Caco-2 (cell line): ENCODE measurements around the gene GRAMD2B. TPM values are rescaled to one million over a fixed set of nuclear protein-coding genes. Genes with fewer than 3 reads are reported as not detected.

Experiments
- BruUV-seq: library from RNA; stranded (reverse); fragments of 400-500 nt; replicated peaks from 2 replicates; lab custom pipeline; 2021; lab: Mats Ljungman, UMichigan
- CTCF ChIA-PET: fragments of 300-600 bp; sonication (Branson Sonifier 250); formaldehyde crosslinking; loops from one replicate; lab custom pipeline; 2022; ENCODE audit warnings: antibody characterized with exemption; lab: Charles Lee
- POLR2A ChIA-PET: fragments of 300-600 bp; sonication (Branson Sonifier 250); formaldehyde crosslinking; loops from one replicate; lab custom pipeline; 2022; ENCODE audit warnings: antibody characterized with exemption; lab: Charles Lee
- DNase-seq, 2 experiments: peaks; one replicate each; pipeline versions ENCODE4 v3.0.0 to v3.0.0-alpha.2; 2020 to 2022
- H3K27me3 ChIP-seq: replicated peaks from 2 replicates; pipeline ENCODE4 v1.6.0; 2011; ENCODE audit warnings: low read length; ENCODE audit not compliant: control insufficient read depth, insufficient read depth
- H3K36me3 ChIP-seq: 2 replicates; pipeline ENCODE4 v1.5.1; 2011; ENCODE audit warnings: low read length; ENCODE audit not compliant: control insufficient read depth, insufficient read depth
- H3K4me1 ChIP-seq: fragments of 250-450 bp; sonication (Bioruptor Pico); 2 replicates; pipeline ENCODE4 v1.5.1; 2020; ENCODE audit warnings: mild to moderate bottlenecking
- H3K4me3 ChIP-seq: 2 replicates; pipeline ENCODE4 v1.5.1; 2011; ENCODE audit warnings: low read depth, mild to moderate bottlenecking, control low read depth, low read length
- H3K9me3 ChIP-seq: fragments of 250-450 bp; sonication (Bioruptor Pico); 2 replicates; pipeline ENCODE4 v1.5.1; 2020; ENCODE audit warnings: mild to moderate bottlenecking, moderate library complexity
- H3K27ac Mint-ChIP-seq: one replicate; pipeline ENCODE4 v1.8.0; 2022; ENCODE audit warnings: mixed read lengths; ENCODE audit not compliant: unreplicated experiment
- H3K27me3 Mint-ChIP-seq: one replicate; pipeline ENCODE4 v1.8.0; 2022; ENCODE audit warnings: mixed read lengths; ENCODE audit not compliant: insufficient read depth, unreplicated experiment
- H3K36me3 Mint-ChIP-seq: one replicate; pipeline ENCODE4 v1.8.0; 2022; ENCODE audit warnings: mild to moderate bottlenecking, mixed read lengths; ENCODE audit not compliant: insufficient read depth, unreplicated experiment
- H3K4me1 Mint-ChIP-seq: one replicate; pipeline ENCODE4 v1.8.0; 2022; ENCODE audit warnings: low read depth, mixed read lengths; ENCODE audit not compliant: unreplicated experiment
- H3K4me3 Mint-ChIP-seq: one replicate; pipeline ENCODE4 v1.8.0; 2022; ENCODE audit warnings: mild to moderate bottlenecking, moderate library complexity, mixed read lengths; ENCODE audit not compliant: unreplicated experiment
- H3K9me3 Mint-ChIP-seq: one replicate; pipeline ENCODE4 v1.8.0; 2022; ENCODE audit warnings: mixed read lengths; ENCODE audit not compliant: unreplicated experiment
- intact Hi-C: fragments of 100-400 bp; cut with micrococcal nuclease; formaldehyde crosslinking; loops from one replicate; pipeline ENCODE4 v1.10.0; 2022; ENCODE audit not compliant: unreplicated experiment
- total RNA-seq: library from RNA; stranded (reverse); gene quantifications from 2 replicates; pipeline ENCODE4 v1.2.3, GENCODE V29; 2022
- TF ChIP-seq, protein P1 (sequence below), 2 experiments: fragments of 200-600 bp in 1 of 2; IDR thresholded peaks; 1 replicate in 1 of 2; 2 replicates in 1 of 2; pipeline versions ENCODE4 v1.5.1 to v1.8.0; 2011 to 2022; ENCODE audit warnings: antibody characterized with exemption in 1 of 2, control low read depth in 1 of 2, inconsistent platforms in 1 of 2, low read depth in 1 of 2, low read length in 1 of 2, mild to moderate bottlenecking in 1 of 2, moderate library complexity in 1 of 2; ENCODE audit not compliant: insufficient read depth in 1 of 2, severe bottlenecking in 1 of 2, unreplicated experiment in 1 of 2

The GRAMD2B gene
- total RNA-seq, 1 experiment from 2014 or later = 3.0 TPM

GRCh38 chr5:126479810-126480209, 56.6 kb downstream of the GRAMD2B start:
- Histone ChIP-seq H3K4me3 (no peak overlapping the region), H3K36me3 (no peaks in the 10 kb centered on the region; the same call in 1 of the 2 replicates), H3K9me3 (no peaks in the 10 kb centered on the region), H3K4me1 (no peaks in the 10 kb centered on the region), H3K27me3 (no peaks in the 10 kb centered on the region)
- peaks cover 7% of the 10 kb centered on the region for H3K36me3 Mint-ChIP-seq
- ChIA-PET CTCF (no interaction called here), POLR2A (no interaction called here)
- H3K4me1 Mint-ChIP-seq = peaks cover 8% of the 10 kb centered on the region
- no peaks in the 10 kb centered on the region for H3K27me3 Mint-ChIP-seq
- no TSS peak for BruUV-seq
- no peak for DNase-seq
- intact Hi-C loops = no loop called here
- H3K4me3 Mint-ChIP-seq = no peak overlapping the region
- H3K27ac Mint-ChIP-seq = no peak overlapping the region
- no peaks in the 10 kb centered on the region for H3K9me3 Mint-ChIP-seq
- TF ChIP-seq, protein P1, sequence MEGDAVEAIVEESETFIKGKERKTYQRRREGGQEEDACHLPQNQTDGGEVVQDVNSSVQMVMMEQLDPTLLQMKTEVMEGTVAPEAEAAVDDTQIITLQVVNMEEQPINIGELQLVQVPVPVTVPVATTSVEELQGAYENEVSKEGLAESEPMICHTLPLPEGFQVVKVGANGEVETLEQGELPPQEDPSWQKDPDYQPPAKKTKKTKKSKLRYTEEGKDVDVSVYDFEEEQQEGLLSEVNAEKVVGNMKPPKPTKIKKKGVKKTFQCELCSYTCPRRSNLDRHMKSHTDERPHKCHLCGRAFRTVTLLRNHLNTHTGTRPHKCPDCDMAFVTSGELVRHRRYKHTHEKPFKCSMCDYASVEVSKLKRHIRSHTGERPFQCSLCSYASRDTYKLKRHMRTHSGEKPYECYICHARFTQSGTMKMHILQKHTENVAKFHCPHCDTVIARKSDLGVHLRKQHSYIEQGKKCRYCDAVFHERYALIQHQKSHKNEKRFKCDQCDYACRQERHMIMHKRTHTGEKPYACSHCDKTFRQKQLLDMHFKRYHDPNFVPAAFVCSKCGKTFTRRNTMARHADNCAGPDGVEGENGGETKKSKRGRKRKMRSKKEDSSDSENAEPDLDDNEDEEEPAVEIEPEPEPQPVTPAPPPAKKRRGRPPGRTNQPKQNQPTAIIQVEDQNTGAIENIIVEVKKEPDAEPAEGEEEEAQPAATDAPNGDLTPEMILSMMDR (IDR thresholded peaks at IDR 0.05; ENCODE audit: insufficient read depth in 1 of 2, low read depth in 1 of 2, low read length in 1 of 2, severe bottlenecking in 1 of 2, unreplicated experiment in 1 of 2) = no peak

DNA sequence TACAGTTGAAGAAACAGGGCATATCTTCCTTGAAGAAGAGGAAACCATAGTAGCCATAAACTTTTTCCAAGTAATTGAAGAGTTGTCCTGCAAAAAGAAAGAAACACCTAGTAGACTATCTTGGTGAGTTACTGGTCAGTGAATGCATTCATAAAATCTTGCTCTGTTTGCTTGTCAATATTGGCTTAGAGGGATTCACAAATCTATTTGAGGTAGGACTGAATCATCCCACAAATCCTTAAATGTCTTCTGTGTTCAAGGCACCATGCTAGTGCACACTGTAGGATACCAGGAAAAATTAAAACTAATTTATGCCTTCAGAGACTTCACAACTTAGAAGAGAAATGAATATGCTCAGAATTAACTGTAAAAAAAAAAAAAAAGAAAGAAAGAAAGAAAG, 57.6 kb downstream of the GRAMD2B start:
- H3K27ac Mint-ChIP-seq = no peak overlapping the region
- H3K4me1 Mint-ChIP-seq = peaks cover 8% of the 10 kb centered on the region
- intact Hi-C loops = no loop called here
- TF ChIP-seq, protein P1 (IDR thresholded peaks at IDR 0.05; ENCODE audit: insufficient read depth in 1 of 2, low read depth in 1 of 2, low read length in 1 of 2, severe bottlenecking in 1 of 2, unreplicated experiment in 1 of 2) = no peak
- CTCF ChIA-PET = interaction anchor here (0.6 kb wide), 1 partner anchor 19 kb away, joined by 3 read pairs; no protein-coding TSS in a partner anchor
- no peaks in the 10 kb centered on the region for H3K27me3 Mint-ChIP-seq
- POLR2A ChIA-PET = no interaction called here
- no peak overlapping the region for H3K4me3 ChIP-seq
- no peak for DNase-seq
- H3K36me3 Mint-ChIP-seq = peaks cover 7% of the 10 kb centered on the region
- BruUV-seq = no TSS peak
- H3K4me1 ChIP-seq = no peaks in the 10 kb centered on the region
- H3K36me3 ChIP-seq = no peaks in the 10 kb centered on the region; the same call in 1 of the 2 replicates
- H3K9me3 ChIP-seq = no peaks in the 10 kb centered on the region
- no peak overlapping the region for H3K4me3 Mint-ChIP-seq
- H3K27me3 ChIP-seq = no peaks in the 10 kb centered on the region
- H3K9me3 Mint-ChIP-seq = no peaks in the 10 kb centered on the region

- Mint-ChIP-seq H3K4me3 (no peak overlapping the region), H3K4me1 (peaks cover 8% of the 10 kb centered on the region), H3K27me3 (no peaks in the 10 kb centered on the region), H3K9me3 (no peaks in the 10 kb centered on the region), H3K27ac (no peak overlapping the region), H3K36me3 (peaks cover 7% of the 10 kb centered on the region)
- Histone ChIP-seq H3K36me3 (no peaks in the 10 kb centered on the region; the same call in 1 of the 2 replicates), H3K4me3 (no peak overlapping the region), H3K27me3 (no peaks in the 10 kb centered on the region), H3K9me3 (no peaks in the 10 kb centered on the region), H3K4me1 (no peaks in the 10 kb centered on the region)
- BruUV-seq = no TSS peak
- ChIA-PET CTCF (interaction anchor here (0.6 kb wide), 1 partner anchor 18 kb away, joined by 3 read pairs; no protein-coding TSS in a partner anchor), POLR2A (no interaction called here)
- no peak for DNase-seq
- TF ChIP-seq, protein P1 (IDR thresholded peaks at IDR 0.05; ENCODE audit: insufficient read depth in 1 of 2, low read depth in 1 of 2, low read length in 1 of 2, severe bottlenecking in 1 of 2, unreplicated experiment in 1 of 2) = no peak
- intact Hi-C loops = no loop called here
Measured at GRCh38 chr5:126481243-126481642, 58.0 kb downstream of the GRAMD2B start.
